HG02588 (cell line): ENCODE results near the gene ZSWIM1.
"Not testable (repeated sequence)": the region's sequence is repeated elsewhere in the genome, so short reads cannot be mapped to it uniquely, and the experiment has no call there.

Experiments used
- ATAC-seq: cut with Tn5 transposase; IDR thresholded peaks from one replicate; pipeline ENCODE4 v1.9.1; 2021; ENCODE audit warnings: mild to moderate bottlenecking, moderate library complexity; ENCODE audit not compliant: unreplicated experiment

The ZSWIM1 gene

DNA sequence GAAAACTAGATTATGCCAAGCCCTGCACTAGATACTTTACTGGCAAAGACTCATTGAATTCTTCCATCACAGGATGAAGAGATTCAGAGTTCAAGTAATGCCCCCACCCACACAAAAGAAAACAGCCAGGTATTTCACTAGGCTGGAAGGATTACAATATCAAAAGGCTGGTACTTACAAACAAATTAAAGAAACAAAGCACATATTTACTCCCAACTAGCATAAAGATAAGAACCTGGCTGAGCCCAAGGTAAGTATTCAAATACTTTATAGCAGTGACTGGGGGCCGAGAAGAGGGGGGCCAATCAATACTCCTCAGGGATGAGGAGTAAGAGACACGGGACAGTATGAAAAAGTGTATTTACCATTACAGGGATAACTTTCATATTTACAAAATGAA is 27.5 kb upstream of the ZSWIM1 start:
- no peak for ATAC-seq

DNA sequence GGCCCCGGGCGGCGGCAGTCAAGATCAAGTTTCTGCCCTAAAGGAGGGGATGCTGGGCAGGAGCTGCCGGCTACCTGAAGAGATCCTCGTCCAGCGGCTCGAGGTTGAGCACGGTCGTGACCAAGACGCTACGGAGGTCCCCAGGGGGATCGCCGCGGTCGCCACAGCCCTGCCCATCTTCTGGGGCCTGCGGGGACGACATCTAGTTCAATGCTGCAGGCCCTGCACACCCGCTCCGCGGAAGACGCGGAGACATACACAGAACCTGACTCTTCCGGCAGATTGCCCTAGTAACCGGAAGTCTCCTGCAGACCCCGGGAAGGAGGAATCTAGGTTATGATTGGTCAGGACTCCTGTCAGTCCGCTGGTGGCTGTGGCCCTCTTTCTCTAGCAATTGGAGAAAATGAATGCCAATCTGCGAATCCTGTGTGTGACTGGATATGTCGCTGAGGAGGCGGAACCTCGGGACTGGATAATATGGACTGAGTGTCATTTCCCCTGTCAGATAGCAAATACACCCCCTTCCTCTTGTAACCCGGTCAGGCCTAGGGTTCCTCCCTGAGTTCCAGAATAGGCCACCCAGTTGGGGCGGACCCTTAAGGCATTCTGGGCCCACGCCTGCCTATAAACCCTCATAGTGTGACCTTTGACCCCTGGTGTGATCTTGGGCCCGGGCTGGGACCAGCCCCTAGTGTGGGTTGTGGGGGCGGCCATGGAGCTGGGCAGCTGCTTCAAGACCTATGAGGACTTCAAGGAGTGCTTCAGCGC is 23.7 kb upstream of the ZSWIM1 start, which contains the start of the genes ACOT8 and ZSWIM3:
ACOT8 (minus strand) TSS at position 279 of the 768 bp plus-strand sequence; CDS start at position 202, 77 bp downstream.
ZSWIM3 (plus strand) TSS at position 501 of the 768 bp plus-strand sequence; CDS start at position 713, 212 bp downstream.
- peak; percentile 95 for ATAC-seq

- ATAC-seq = peak; percentile 7
Observed at GRCh38 chr20:45857882-45858216, 23.2 kb upstream of the ZSWIM1 start.

GRCh38 chr20:45859916-45860315 is 21.1 kb upstream of the ZSWIM1 start:
- no peak for ATAC-seq

GRCh38 chr20:45860560-45861220 is 20.3 kb upstream of the ZSWIM1 start:
- ATAC-seq = no peak

DNA sequence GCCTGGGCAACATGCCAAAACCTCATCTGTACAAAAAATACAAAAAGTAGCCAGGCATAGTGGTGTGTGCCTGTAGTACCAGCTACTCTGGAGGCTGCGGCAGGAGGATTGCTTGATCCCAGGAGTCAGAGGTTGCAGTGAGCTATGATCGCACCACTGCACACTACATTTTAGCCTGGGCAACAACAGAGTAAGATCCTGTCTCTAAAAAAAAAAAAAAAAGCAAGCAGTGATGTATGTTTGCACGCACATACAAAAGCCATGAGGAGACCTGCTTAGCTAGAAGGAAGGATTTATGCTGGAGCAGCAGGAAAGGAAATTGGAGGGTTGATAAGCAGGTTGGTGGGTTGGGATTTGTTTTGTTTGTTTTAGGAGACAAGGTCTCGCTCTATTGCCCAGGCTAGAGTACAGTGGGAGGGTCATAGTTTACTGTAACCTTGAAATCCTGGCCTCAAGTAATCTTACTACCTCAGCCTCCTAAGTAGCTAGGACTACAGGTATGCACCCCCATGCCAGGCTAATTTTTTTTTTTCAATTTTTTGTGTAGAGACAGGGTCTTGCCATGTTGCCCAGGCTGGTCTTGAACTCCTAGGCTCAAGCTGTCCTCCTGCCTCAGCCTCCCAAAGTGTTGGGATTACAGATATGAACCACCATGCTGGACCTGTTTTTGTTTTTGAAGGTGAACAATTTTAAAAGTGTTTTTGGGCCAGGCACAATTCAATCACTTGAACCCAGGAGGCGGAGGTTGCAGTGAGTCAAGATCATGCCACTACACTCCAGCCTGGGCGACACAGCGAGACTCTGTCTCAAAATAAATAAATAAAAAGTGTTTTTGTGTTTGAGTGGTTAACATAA is 19.6 kb upstream of the ZSWIM1 start:
- no peak for ATAC-seq

DNA sequence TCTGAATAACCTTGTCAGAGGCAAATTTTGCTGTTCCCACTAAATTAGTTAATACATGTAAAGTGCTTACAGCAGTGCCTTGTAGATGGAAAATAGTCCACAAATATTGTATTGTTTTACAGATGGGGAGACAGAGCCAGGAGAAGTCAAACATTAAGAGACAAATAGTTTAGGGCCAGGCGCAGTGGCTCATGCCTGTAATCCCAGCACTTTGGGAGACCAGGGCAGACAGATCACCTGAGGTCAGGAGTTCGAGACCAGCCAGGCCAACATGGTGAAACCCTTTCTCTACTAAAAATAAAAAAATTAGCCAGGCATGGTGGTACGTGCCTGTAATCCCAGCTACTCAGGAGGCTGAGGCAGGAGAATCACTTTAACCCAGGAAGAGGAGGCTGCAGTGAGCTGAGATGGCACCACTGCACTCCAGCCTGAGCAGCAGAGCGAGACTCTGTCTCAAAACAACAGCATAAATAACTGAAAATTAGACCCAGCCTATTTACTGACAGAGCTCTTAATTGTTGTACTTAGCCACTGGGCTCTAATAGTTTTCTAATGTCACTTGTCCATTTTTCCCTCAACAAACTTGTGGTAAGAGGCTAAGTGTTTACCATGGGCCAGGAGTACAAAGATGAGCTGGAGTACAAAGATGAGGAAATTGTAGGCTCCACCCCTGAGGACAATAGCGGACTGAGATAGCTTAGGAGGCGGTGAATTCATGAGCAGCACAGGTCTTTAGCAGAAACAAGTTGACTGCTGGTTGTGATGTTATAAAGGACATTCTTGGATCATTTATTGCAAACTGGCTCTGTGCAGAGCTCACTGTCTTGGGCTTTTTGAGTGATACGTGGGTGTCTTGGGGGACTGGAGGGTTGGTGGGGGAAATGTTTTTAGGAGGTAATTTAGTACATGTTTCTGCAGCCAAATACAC is 17.2 kb upstream of the ZSWIM1 start:
- ATAC-seq = no peak

DNA sequence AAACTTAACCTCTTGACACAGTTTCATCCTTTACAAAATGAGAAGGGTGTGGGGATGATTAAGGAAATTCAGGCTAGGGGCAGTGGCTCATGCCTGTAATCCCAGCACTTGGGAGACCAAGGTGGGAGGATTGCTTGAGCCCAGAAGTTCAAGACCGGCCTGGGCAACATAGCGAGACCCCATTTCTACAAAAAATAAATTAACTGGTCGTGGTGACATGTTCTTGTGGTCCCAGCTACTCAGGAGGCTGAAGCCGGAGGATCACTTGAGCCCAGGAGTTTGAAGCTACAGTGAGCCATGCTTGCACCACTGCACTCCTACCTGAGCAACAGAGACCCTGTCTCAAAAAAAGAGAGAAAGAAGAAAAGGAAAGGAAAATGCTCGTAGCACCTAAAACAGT is 14.6 kb upstream of the ZSWIM1 start:
- no peak for ATAC-seq

DNA sequence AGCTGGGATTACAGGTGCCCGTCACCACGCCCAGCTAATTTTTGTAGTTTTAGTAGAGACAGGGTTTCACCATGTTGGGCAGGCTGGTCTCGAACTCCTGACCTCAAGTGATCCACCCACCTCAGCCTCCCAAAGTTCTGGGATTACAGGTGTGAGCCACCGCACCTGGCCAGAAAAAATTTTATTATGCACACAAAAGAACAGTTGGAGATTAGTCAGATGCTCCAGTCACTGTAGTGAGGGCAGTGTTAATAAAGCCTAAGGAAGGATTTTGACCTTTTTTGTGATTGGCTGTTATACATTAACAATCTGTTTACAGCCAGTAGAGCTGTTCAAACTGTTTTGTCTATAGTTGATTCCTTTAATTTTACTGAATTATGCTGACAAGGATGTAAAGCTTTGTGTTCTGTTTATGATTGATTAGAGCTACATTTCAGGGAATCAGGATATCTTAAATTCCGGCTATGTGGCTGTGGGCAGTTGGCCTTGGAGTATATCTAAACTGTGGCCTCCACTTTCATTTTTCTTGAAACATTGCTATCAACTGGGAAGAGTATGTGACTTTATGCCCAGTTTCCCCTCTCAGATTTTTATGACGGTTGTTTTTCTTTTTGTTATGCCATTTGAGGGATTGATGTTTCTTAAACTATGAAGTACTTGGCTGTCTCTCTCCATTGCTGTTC is 13.8 kb upstream of the ZSWIM1 start:
- ATAC-seq = no peak

DNA sequence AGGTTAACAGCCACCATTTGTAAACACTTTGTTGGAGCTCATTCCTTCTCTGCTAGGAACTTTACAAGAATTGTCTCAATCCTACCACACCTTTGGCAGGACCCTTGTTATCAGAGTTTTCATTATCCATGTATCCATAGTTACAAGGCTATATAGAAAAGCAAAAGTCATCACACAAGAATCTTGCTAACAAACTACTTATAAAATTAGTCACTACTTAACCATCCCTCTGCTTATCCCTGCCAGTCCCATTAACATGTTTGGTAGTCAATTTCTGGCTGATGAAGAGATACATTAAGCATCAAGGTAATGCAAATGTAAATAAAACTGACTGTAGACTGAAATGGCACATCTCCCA is 13.2 kb upstream of the ZSWIM1 start:
- no peak for ATAC-seq

- ATAC-seq = no peak
Observed at GRCh38 chr20:45872626-45873025, 8.4 kb upstream of the ZSWIM1 start.

GRCh38 chr20:45873409-45874103 is 7.5 kb upstream of the ZSWIM1 start:
- no peak for ATAC-seq

- not testable (repeated sequence) for ATAC-seq
Observed at GRCh38 chr20:45874104-45874481, 6.9 kb upstream of the ZSWIM1 start.

GRCh38 chr20:45874576-45874975 is 6.5 kb upstream of the ZSWIM1 start:
- no peak for ATAC-seq

DNA sequence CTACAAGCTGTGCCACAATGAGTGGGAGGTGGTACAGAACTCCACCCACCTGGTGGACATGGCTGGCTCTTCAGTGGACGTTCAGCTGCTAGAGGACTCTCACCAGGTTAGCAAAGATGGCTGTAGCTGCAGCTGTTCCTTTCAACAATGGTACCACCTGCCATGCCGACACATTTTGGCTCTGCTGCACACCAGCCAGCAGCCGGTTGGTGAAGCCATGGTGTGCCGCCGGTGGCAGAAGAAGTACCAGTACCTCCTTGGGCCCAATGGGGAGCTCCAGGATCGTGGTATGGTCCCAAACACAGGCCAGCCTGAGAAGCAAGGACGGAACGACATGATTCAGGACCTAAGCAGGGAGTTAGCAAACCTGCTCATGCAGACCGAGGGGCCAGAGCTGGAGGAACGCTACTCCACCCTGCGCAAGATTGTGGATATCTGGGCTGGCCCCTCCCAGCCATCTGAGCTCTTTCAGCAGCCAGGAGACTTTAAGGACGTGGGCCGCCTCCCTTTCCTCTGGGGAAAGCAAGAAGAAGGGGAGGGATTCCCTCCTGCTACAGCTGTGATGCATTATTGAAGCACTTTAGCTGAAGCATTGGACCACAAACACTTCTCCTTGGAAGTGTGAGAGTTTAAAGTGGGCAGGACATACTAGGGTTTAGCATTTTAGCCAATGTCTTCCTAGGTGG is 2.8 kb upstream of the ZSWIM1 start:
- no peak for ATAC-seq

GRCh38 chr20:45882469-45883099 is 1.6 kb downstream of the ZSWIM1 start:
- no peak for ATAC-seq

GRCh38 chr20:45883100-45883469 is 2.1 kb downstream of the ZSWIM1 start:
- ATAC-seq = no peak

DNA sequence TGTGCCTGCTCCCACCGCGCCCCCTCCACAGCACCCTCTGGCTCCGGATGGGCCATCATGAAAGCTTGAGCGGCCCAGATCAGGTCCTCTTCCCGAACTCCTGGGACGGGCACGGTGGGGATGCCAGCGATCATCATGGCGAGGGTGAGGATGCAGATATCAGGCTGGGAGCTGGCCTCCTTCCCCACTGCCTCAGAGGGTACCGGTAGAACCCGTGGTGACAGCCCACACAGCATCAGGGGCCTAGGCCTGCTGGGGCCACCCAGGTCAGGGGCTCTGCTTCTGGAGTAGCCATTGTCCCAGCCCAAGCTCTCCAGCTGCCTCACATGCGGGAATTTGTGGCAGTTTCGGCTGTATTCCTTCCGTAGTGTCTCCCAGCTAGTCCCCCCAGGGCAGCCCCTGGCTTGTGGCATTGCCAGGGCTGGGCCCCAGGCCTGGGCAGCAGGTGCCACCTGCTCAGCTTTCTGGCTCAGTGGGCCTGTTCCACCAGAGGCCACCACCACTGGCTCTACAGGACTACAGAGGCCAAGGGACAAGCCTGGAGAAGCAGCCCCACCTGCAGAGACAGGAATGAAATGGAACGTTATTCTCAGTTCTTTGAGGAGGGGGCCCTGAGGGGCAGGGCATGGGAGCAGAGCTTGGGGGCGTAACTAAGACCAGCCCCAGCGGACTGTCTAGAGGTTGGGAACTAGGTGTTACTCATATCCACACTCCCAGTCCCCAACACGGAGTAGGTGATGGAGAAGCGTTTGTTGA is 5.7 kb downstream of the ZSWIM1 start:
- ATAC-seq = no peak
